AG20443 (cell line): ENCODE results near the gene TUBG1.
A peak's percentile ranks its signal among the peaks of the same experiment; 100 is the strongest.

Source experiments
- DNase-seq: peaks from one replicate; pipeline ENCODE4 v3.0.0; 2012; ENCODE audit warnings: low spot score, mixed read lengths

The TUBG1 gene

GRCh38 chr17:42609182-42609813, at the start of gene TUBG1, which contains the start of gene RETREG3:
Gene TUBG1, plus strand, starts transcription at chr17:42609683. Its CDS starts 55 bp downstream, at chr17:42609738.
Gene RETREG3, minus strand, starts transcription at chr17:42609374. Its CDS starts 50 bp downstream, at chr17:42609324.
- DNase-seq: peak; percentile 100

- DNase-seq: no peak
These were observed 49.2 kb upstream of the TUBG1 start for GRCh38 chr17:42560246-42560645.

- DNase-seq: peak; percentile 98
These were observed 47.5 kb upstream of the TUBG1 start, which contains the start of gene COASY for GRCh38 chr17:42561897-42562387. Gene COASY, plus strand, starts transcription at chr17:42562148. Its CDS starts 475 bp downstream, at chr17:42562623.

GRCh38 chr17:42562388-42563142, 46.9 kb upstream of the TUBG1 start:
- DNase-seq: peak; percentile 41

- no peak for DNase-seq
These were observed 46.4 kb upstream of the TUBG1 start for GRCh38 chr17:42563143-42563509.

- no peak for DNase-seq
These were observed 45.9 kb upstream of the TUBG1 start for GRCh38 chr17:42563543-42563942.

GRCh38 chr17:42563950-42564349, 45.5 kb upstream of the TUBG1 start:
- DNase-seq: no peak

GRCh38 chr17:42564815-42565522, 44.5 kb upstream of the TUBG1 start:
- DNase-seq: no peak

GRCh38 chr17:42565523-42566214, 43.8 kb upstream of the TUBG1 start:
- DNase-seq: no peak

- DNase-seq: no peak
These were observed 43.1 kb upstream of the TUBG1 start for GRCh38 chr17:42566215-42566882.

GRCh38 chr17:42566883-42567573, 42.5 kb upstream of the TUBG1 start, which contains the start of gene MLX:
Gene MLX, plus strand, starts transcription at chr17:42567100. Its CDS starts 25 bp downstream, at chr17:42567125.
- DNase-seq: peak; percentile 100

GRCh38 chr17:42568341-42569111, 41.0 kb upstream of the TUBG1 start:
- no peak for DNase-seq

GRCh38 chr17:42571435-42572225, 37.9 kb upstream of the TUBG1 start:
- no peak for DNase-seq

- no peak for DNase-seq
These were observed 36.4 kb upstream of the TUBG1 start for GRCh38 chr17:42573095-42573494.

- no peak for DNase-seq
These were observed 35.0 kb upstream of the TUBG1 start for GRCh38 chr17:42574463-42574862.

- no peak for DNase-seq
These were observed 32.3 kb upstream of the TUBG1 start for GRCh38 chr17:42577140-42577531.

GRCh38 chr17:42577532-42578281, 31.8 kb upstream of the TUBG1 start, which contains the start of gene PSMC3IP:
Gene PSMC3IP, minus strand, starts transcription at chr17:42577729. Its CDS starts 43 bp downstream, at chr17:42577686.
- DNase-seq: peak; percentile 98

GRCh38 chr17:42578282-42578869, 31.1 kb upstream of the TUBG1 start:
- peak; percentile 82 for DNase-seq
